Panc1 (cell line): Measurements from ENCODE around the gene FAM236C.
"Not testable (repeated sequence)": the region's sequence is repeated elsewhere in the genome, so short reads cannot be mapped to it uniquely, and the experiment has no call there.

Experiments used
- CTCF ChIP-seq: fragments of 450-650 bp; IDR thresholded peaks from 2 replicates; pipeline ENCODE4 v1.5.1; 2017; ENCODE audit warnings: mild to moderate bottlenecking
- POLR2AphosphoS5 ChIP-seq: IDR thresholded peaks from 2 replicates; pipeline ENCODE4 v1.6.1; 2012; ENCODE audit warnings: mild to moderate bottlenecking, low read depth, low read length, moderate library complexity
- REST ChIP-seq, 2 experiments: IDR thresholded peaks; 2 replicates each; pipeline ENCODE4 v1.6.1; 2011 to 2012; ENCODE audit warnings: low read depth in 2 of 2, control low read depth in 1 of 2, low read length in 1 of 2, mild to moderate bottlenecking in 1 of 2, moderate library complexity in 1 of 2; ENCODE audit not compliant: insufficient read depth in 1 of 2
- SIN3A ChIP-seq: IDR thresholded peaks from 2 replicates; pipeline ENCODE4 v1.6.1; 2012; ENCODE audit warnings: low read depth, mild to moderate bottlenecking, low read length, moderate library complexity, borderline replicate concordance; ENCODE audit not compliant: insufficient read depth
- TCF7L2 ChIP-seq: IDR thresholded peaks from 2 replicates; pipeline ENCODE4 v1.6.1; 2011; ENCODE audit warnings: mild to moderate bottlenecking, low read depth, low read length, inconsistent platforms

GRCh38 chrX:72912315-72912714 lies at the start of gene FAM236C:
- TF ChIP-seq CTCF; REST (IDR thresholded peaks at IDR 0.05; ENCODE audit: insufficient read depth in 1 of 2, low read depth in 2 of 2, low read length in 1 of 2); POLR2AphosphoS5; SIN3A; TCF7L2: not testable (repeated sequence)
